ENCODE results near the gene ITGAE.

- TF ChIP-seq KLF5 (IDR thresholded peaks at IDR 0.05; ENCODE audit: partially characterized antibody) (no peak), BACH1 (IDR thresholded peaks at IDR 0.05; ENCODE audit: borderline replicate concordance) (no peak), CTCF (IDR thresholded peaks at IDR 0.05 in 2 of 3, conservative IDR thresholded peaks at IDR 0.05 in 1 of 3; ENCODE audit: control insufficient read depth in 2 of 3, extremely low read depth in 1 of 3, insufficient read depth in 1 of 3, low read depth in 3 of 3, low read length in 3 of 3) (no peak), MTA3 (IDR thresholded peaks at IDR 0.05; ENCODE audit: borderline replicate concordance, low read length) (no peak), SPI1 (IDR thresholded peaks at IDR 0.05; ENCODE audit: borderline replicate concordance, insufficient read depth, low read depth, low read length) (no peak)
Observed at GRCh38 chr17:3704931-3705717, 95.9 kb downstream of the ITGAE start.

All from GM12878 (cell line).